Measurements from ENCODE around the gene C12orf60.

Gene C12orf60

DNA sequence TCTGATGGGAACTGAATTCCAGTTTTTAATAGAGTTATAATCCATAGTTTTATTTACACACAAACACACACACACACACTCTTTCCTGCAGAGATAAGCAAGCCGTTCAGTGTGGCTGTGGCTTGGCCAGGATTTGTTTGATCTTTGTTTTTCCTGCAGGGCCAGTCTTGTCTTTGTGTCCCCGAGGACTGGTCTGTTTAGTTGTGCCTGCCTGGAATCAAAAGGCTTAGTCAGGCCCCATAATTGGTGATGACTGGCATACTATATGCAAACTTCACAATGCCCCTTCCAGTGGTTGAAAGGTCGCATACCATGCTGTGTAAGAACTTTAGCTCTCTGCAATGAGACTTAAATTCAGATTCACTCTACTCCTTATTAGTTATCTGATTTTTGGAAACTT lies 26.2 kb upstream of the C12orf60 start:
- peak; percentile 21 for FAIRE-seq

- no peak for FAIRE-seq
These were observed 23.6 kb upstream of the C12orf60 start for GRCh38 chr12:14779834-14780233.

- FAIRE-seq: no peak
These were observed 22.6 kb upstream of the C12orf60 start for GRCh38 chr12:14780859-14781258.

- no peak for FAIRE-seq
These were observed 21.9 kb upstream of the C12orf60 start for GRCh38 chr12:14781563-14781962.

GRCh38 chr12:14782756-14783155 lies 20.7 kb upstream of the C12orf60 start:
- no peak for FAIRE-seq

GRCh38 chr12:14784471-14784870 lies 19.0 kb upstream of the C12orf60 start:
- no peak for FAIRE-seq

DNA sequence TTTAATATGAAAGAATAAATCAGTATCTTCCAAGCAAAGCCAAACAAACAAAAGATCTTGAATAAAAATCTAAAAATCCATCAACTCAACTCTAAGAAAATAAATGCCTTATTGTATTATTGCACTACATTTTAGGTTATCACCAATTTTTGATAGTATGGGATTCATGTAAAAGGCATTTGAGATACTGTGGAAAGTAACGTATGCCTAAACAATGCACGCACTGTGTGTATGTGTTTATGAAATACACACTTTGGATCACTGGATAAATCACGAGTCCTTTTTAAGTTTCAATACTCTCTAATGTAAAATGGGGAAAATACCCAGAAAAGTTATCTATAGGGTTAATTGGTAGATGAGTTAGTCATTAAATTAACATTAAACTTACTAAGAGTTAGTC lies 17.9 kb upstream of the C12orf60 start:
- peak; percentile 17 for FAIRE-seq

DNA sequence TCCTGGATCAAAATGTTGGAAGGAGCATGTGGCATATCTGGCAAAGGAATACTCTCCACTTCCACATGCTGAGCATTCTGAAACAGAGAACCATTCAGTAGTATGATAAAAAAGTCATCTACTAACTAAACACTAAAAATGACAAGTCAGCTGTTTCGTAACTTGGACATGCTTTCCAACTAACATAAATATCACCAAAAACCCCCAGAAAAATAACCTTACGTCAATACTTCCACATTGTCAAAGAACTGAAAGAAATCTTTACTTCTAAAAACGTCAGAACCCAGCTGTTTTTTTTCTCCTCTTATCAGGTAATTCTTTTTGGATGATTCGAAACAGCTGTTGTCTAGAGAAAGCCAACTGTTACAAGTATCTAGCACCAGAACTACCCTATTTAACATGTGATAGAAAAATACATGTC lies 8.4 kb upstream of the C12orf60 start:
- FAIRE-seq: no peak

DNA sequence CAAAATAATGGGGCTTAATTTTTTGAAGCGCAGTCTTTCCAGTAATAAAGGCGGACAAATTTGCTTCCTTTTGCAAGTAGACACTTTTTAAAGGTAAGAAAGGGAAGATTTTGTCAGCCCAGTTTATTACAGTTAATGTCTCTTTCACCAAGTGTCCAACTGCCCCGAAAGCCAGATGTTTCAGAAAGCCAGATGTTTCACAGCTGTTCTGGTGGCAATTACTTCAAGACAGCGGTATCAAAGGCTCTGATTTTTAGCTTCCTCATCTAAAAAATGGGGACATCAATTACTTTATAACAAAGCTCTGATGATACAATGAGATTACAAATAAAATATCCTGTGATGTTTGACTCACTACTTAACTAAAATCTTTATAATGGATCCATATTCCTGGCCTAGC lies 1.2 kb upstream of the C12orf60 start:
- FAIRE-seq: peak; percentile 45

GRCh38 chr12:14802721-14803010 lies 804 bp upstream of the C12orf60 start:
- no peak for FAIRE-seq

GRCh38 chr12:14803830-14804160 lies 325 bp downstream of the C12orf60 start:
- no peak for FAIRE-seq

DNA sequence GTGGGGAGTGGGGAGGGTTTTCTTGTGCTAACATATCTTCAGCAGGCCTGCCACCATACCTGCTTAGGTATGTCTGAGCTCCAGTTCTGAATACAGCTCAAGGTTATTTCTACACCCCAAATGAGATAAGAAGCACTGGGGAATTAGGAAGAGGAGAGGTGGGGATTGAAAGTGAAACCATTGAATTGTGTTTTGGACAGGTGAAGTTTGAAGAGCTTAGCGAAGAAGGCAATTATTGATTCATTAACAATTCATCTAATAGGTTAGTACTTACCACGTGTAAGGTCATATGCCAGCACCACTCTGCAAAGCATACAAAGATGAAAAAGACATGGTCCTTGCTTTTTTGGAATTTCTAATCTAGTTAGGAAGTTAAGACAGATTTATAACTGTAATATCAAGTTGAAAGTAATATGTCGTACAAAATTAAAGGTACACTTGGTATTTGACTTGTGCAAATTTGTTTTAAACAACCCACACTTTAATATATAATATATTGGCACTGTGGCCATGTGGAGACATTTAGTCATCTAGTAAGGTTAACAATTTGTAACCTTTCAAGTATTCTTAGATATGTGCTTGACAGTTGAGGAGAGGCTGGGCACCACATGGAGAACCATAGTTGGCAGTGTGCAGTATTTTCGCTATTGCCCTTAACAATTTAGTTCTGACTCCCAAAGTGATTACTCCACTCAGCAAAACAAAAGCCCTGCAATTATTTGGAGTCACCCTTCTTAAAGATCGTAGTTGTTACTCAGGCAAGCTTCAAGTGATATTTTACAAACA lies 6.9 kb downstream of the C12orf60 start:
- FAIRE-seq: no peak

GRCh38 chr12:14810953-14811483 lies 7.5 kb downstream of the C12orf60 start:
- no peak for FAIRE-seq

DNA sequence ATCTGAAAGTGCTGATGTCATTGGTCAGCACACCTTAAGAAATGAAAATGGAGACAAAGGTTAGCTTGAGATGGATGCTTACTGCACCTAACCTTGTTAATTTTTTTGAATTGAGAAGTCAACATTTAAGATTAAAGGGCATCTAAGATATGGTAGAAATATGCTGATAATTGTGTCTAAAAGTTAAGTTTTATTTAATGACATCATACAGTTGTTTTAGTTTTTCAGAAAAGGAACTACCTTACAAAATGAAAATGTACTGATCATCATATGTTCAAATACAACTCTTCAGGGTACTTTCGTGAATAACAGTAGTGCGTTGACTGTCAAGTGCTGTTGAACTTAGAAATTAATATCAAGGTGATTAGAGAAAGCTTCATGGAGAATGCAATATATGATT lies 8.0 kb downstream of the C12orf60 start:
- no peak for FAIRE-seq

- FAIRE-seq: no peak
These were observed 10.5 kb downstream of the C12orf60 start, which contains the start of gene SMCO3 for GRCh38 chr12:14814014-14814413. TSS of gene SMCO3 (minus strand) at chr12:14814182. CDS start at chr12:14806680, 7,502 bp downstream.

DNA sequence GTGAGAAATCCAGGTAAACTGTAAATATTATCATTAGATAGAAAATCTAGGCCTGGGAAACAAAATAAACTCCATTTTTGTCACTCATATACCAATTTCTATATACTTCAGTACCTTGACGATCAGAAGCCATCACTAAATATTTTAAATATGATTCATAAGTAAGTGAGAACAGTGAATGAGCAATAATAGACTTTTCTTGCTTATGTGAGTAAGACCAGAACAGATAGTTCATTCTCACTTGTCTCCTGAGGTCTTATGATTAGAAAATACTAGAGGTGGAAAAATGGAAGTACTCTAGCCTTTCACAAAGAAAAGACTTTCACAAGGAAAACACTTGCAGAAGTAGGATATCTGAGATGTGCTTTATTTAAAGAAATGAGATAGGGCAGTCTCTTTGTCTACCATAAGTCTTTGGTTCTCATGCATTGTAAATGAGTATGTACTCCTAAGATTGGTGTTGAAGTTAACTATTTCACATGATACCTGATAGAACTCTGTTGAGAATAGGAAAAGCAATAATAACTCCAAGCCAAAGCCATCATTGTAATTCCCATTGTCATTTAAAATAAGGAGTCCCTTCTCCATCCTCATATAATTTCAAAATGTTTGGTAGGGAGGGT lies 20.7 kb downstream of the C12orf60 start:
- no peak for FAIRE-seq

- FAIRE-seq: no peak
These were observed 21.8 kb downstream of the C12orf60 start for GRCh38 chr12:14825256-14825655.

DNA sequence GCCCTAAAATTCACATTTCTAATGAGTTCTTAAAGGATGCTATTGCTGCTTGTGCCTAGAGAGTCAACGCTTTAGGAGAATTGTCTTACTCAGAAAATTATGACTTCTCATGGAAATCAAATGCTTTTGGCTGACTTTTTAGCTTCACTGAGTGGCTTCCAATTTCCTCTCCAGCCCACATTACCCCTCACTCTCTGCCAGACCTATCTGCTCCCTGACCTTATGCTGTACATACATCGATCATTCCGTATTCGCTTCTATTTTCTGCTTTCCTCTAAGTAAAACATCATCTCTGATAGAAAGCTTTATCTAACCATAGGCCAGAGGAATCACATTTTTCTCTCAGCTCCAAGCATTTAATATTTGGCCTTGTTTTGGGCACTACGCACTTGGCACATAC lies 23.0 kb downstream of the C12orf60 start:
- FAIRE-seq: no peak

DNA sequence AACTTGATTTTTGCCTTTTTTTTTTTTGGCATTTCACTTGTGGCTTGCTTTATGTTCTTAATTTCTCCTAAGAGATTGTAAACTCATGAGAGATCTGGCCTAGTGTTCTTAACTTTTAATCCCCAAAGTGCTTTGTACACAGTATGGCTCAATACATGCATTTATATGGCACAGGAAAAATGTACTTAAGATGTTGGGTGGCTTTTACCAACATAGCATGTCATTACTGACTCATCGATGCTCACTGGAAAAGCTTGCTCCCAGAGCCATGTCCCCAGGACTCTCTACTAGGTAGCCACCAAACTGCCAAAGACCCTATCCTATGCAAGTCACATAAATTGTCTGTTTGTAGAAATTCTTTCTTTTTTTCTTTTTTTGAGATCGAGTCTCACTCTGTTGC lies 23.6 kb downstream of the C12orf60 start:
- FAIRE-seq: no peak

- no peak for FAIRE-seq
These were observed 25.4 kb downstream of the C12orf60 start for GRCh38 chr12:14828892-14829291.

- peak; percentile 77 for FAIRE-seq
These were observed 29.9 kb downstream of the C12orf60 start for GRCh38 chr12:14833336-14833735.

DNA sequence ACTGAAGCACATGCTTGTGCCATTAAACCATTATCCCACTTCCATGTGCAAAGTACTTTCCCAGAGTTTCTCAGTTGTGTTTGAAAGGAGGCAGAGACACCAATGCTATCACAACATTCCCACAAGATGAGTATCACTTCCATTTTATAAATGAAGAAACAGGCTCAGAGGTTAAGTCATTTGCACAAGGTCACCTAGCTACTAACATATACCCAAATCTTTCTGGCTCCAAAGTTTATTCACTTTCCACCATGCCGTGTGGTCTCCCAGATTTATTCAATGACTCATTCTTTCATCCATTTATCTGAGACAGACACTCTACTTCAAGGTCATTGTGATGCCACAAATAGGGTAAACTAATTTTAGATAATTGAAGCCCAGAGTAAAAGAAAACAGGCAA lies 30.5 kb downstream of the C12orf60 start:
- FAIRE-seq: no peak

- FAIRE-seq: peak; percentile 92
These were observed 31.0 kb downstream of the C12orf60 start for GRCh38 chr12:14834509-14834908.

DNA sequence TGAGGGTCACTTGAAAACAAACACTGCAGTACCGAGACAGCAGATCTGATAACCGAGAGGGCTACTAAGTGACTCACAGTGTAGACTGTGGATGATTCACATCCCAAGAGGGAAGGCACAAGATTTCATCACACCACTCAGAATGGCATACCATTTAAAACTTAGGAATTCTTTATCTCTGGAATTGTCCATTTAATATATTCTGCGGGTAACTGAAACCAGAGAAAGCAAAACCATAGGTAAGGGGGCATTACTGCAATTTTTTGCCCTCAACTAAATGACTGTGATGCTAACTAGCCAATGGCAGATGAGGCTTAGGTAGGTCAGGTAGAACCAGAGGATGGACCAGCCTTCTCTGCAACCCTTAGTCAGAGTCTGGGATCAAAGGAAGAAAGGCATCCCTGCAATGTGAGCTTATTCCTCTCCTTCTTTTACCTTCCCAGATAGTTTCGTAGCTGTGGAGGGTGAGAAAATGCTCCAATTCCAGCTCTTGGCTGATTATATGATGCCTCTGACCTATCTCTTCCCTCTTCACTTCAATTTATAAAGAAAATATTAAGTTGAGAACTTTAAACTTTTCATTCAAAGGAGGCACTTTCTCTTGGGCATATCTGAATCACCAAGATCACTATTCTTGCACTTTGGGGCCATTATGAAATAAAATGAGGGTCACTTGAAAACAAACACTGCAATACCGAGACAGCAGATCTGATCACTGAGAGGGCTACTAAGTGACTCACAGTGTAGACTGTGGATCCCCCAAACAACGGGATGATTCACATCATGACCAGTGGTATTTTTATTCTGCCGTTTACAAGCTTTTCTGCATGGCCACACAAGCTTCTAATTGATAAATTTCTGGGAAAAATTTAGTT lies 33.1 kb downstream of the C12orf60 start:
- no peak for FAIRE-seq

Data from islet of Langerhans (tissue), 1 donor.